ENCODE data around the gene FLII. TPM values are rescaled to one million over a fixed set of nuclear protein-coding genes. Genes with fewer than 3 reads are reported as not detected.

The FLII gene
- total and polyA plus RNA-seq, 2 experiments from 2014 or later = 175 to 373 TPM

DNA sequence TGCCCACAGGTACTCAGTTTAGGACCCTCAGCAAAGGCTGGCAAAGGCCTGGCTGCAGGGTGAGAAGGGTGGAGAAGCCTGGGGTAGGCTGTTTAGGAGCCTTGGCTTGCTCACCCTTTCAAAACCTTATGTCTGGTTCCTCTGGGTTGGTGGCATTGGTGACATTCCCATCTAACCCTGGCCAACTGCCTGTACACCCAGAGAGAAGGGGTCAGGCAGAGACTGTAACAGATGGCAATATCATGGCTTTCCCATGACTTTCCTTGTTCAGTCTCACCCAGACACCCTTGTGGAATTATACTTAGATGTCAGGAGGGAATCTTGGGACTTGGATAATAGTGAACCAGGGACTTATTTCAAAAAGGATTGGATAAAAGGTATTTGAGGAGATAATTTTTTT lies 51.6 kb downstream of the FLII start:
- H3K27me3 Mint-ChIP-seq (ENCODE audit: insufficient read depth, low read depth, poor library complexity) = no peaks in the 10 kb centered on the region
- Histone ChIP-seq H3K27ac (ENCODE audit: low read depth) (no peak overlapping the region), H3K36me3 (ENCODE audit: insufficient read depth) (peaks cover 25% of the 10 kb centered on the region; the same call in 1 of the 2 replicates), H3K79me2 (replicated peaks; ENCODE audit: insufficient read depth) (peaks cover 22% of the 10 kb centered on the region), H4K20me1 (replicated peaks; ENCODE audit: insufficient read depth) (peaks cover 26% of the 10 kb centered on the region; the same call in 1 of the 2 replicates), H3F3A (replicated peaks; ENCODE audit: low read depth) (0 out of 2 replicates have a peak, but pooled peaks cover 2% of the 10 kb centered on the region), H3K4me2 (no peak overlapping the region), H2AFZ (no peak overlapping the region), H3K4me3 (no peak overlapping the region), H3K4me1 (ENCODE audit: insufficient read depth) (no peaks in the 10 kb centered on the region), H3K27me3 (ENCODE audit: insufficient read depth) (no peaks in the 10 kb centered on the region), H3K9me2 (ENCODE audit: insufficient read depth) (no peaks in the 10 kb centered on the region)
- ATAC-seq = no peak
- peaks cover 4% of the 10 kb centered on the region; the same call in 2 of the 3 replicates for H3K4me1 Mint-ChIP-seq
- H3K9me3 Mint-ChIP-seq = no peaks in the 10 kb centered on the region
- peaks cover 44% of the 10 kb centered on the region for H3K36me3 Mint-ChIP-seq (ENCODE audit: low read depth)
- H3K4me3 Mint-ChIP-seq = no peak overlapping the region
- DNase-seq (ENCODE audit: low spot score) = no peak
- no peak overlapping the region for H3K27ac Mint-ChIP-seq
- no peak for TF ChIP-seq NANOG (IDR thresholded peaks at IDR 0.05; ENCODE audit: borderline replicate concordance)
- no peak for TF ChIP-seq STAT1 (IDR thresholded peaks at IDR 0.05; ENCODE audit: unreplicated experiment)
- no peak for TF ChIP-seq ZNF331 (CRISPR knock-in tag; IDR thresholded peaks at IDR 0.05; ENCODE audit: low read depth)
- no peak for TF ChIP-seq REST (IDR thresholded peaks at IDR 0.05; ENCODE audit: unreplicated experiment)
- TF ChIP-seq EZH2 (IDR thresholded peaks at IDR 0.05; ENCODE audit: low read depth, unreplicated experiment) = no peak
- no peak for TF ChIP-seq ETS1 (IDR thresholded peaks at IDR 0.05)
- no peak for TF ChIP-seq JUNB (IDR thresholded peaks at IDR 0.05; ENCODE audit: unreplicated experiment)
- no peak for TF ChIP-seq ZNF114 (CRISPR knock-in tag; IDR thresholded peaks at IDR 0.05)

GRCh38 chr17:18205861-18206260 lies 52.7 kb downstream of the FLII start:
- Histone ChIP-seq H3K4me2 (no peak overlapping the region), H3K4me1 (ENCODE audit: insufficient read depth) (no peaks in the 10 kb centered on the region), H3K4me3 (no peak overlapping the region), H3K36me3 (ENCODE audit: insufficient read depth) (peaks cover 25% of the 10 kb centered on the region; the same call in 1 of the 2 replicates), H2AFZ (no peak overlapping the region), H3K27me3 (ENCODE audit: insufficient read depth) (no peaks in the 10 kb centered on the region), H3K9me2 (ENCODE audit: insufficient read depth) (no peaks in the 10 kb centered on the region), H3K79me2 (replicated peaks; ENCODE audit: insufficient read depth) (peaks cover 33% of the 10 kb centered on the region), H3F3A (replicated peaks; ENCODE audit: low read depth) (0 out of 2 replicates have a peak, but pooled peaks cover 2% of the 10 kb centered on the region), H3K27ac (ENCODE audit: low read depth) (no peak overlapping the region), H4K20me1 (replicated peaks; ENCODE audit: insufficient read depth) (peaks cover 31% of the 10 kb centered on the region; the same call in 1 of the 2 replicates)
- Mint-ChIP-seq H3K27me3 (ENCODE audit: insufficient read depth, low read depth, poor library complexity) (peaks cover 2% of the 10 kb centered on the region), H3K4me1 (peaks cover 4% of the 10 kb centered on the region; the same call in 2 of the 3 replicates), H3K9me3 (no peaks in the 10 kb centered on the region), H3K36me3 (ENCODE audit: low read depth) (peaks cover 46% of the 10 kb centered on the region), H3K27ac (no peak overlapping the region; the same call in 1 of the 2 replicates), H3K4me3 (no peak overlapping the region)
- DNase-seq (ENCODE audit: low spot score) (no peak), ATAC-seq (no peak)
- TF ChIP-seq EZH2phosphoT487 (IDR thresholded peaks at IDR 0.05; ENCODE audit: unreplicated experiment) = no peak
- no peak for TF ChIP-seq CREB1 (CRISPR knock-in tag; IDR thresholded peaks at IDR 0.05; ENCODE audit: low read depth)
- no peak for TF ChIP-seq POLR2AphosphoS5 (IDR thresholded peaks at IDR 0.05; ENCODE audit: low read depth)
- TF ChIP-seq NANOG (IDR thresholded peaks at IDR 0.05; ENCODE audit: borderline replicate concordance) = no peak
- TF ChIP-seq, protein P1, sequence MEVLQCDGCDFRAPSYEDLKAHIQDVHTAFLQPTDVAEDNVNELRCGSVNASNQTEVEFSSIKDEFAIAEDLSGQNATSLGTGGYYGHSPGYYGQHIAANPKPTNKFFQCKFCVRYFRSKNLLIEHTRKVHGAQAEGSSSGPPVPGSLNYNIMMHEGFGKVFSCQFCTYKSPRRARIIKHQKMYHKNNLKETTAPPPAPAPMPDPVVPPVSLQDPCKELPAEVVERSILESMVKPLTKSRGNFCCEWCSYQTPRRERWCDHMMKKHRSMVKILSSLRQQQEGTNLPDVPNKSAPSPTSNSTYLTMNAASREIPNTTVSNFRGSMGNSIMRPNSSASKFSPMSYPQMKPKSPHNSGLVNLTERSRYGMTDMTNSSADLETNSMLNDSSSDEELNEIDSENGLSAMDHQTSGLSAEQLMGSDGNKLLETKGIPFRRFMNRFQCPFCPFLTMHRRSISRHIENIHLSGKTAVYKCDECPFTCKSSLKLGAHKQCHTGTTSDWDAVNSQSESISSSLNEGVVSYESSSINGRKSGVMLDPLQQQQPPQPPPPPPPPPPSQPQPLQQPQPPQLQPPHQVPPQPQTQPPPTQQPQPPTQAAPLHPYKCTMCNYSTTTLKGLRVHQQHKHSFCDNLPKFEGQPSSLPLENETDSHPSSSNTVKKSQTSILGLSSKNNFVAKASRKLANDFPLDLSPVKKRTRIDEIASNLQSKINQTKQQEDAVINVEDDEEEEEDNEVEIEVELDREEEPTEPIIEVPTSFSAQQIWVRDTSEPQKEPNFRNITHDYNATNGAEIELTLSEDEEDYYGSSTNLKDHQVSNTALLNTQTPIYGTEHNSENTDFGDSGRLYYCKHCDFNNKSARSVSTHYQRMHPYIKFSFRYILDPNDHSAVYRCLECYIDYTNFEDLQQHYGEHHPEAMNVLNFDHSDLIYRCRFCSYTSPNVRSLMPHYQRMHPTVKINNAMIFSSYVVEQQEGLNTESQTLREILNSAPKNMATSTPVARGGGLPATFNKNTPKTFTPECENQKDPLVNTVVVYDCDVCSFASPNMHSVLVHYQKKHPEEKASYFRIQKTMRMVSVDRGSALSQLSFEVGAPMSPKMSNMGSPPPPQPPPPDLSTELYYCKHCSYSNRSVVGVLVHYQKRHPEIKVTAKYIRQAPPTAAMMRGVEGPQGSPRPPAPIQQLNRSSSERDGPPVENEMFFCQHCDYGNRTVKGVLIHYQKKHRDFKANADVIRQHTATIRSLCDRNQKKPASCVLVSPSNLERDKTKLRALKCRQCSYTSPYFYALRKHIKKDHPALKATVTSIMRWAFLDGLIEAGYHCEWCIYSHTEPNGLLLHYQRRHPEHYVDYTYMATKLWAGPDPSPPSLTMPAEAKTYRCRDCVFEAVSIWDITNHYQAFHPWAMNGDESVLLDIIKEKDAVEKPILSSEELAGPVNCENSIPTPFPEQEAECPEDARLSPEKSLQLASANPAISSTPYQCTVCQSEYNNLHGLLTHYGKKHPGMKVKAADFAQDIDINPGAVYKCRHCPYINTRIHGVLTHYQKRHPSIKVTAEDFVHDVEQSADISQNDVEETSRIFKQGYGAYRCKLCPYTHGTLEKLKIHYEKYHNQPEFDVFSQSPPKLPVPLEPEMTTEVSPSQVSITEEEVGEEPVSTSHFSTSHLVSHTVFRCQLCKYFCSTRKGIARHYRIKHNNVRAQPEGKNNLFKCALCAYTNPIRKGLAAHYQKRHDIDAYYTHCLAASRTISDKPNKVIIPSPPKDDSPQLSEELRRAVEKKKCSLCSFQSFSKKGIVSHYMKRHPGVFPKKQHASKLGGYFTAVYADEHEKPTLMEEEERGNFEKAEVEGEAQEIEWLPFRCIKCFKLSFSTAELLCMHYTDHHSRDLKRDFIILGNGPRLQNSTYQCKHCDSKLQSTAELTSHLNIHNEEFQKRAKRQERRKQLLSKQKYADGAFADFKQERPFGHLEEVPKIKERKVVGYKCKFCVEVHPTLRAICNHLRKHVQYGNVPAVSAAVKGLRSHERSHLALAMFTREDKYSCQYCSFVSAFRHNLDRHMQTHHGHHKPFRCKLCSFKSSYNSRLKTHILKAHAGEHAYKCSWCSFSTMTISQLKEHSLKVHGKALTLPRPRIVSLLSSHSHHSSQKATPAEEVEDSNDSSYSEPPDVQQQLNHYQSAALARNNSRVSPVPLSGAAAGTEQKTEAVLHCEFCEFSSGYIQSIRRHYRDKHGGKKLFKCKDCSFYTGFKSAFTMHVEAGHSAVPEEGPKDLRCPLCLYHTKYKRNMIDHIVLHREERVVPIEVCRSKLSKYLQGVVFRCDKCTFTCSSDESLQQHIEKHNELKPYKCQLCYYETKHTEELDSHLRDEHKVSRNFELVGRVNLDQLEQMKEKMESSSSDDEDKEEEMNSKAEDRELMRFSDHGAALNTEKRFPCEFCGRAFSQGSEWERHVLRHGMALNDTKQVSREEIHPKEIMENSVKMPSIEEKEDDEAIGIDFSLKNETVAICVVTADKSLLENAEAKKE (CRISPR knock-in tag; IDR thresholded peaks at IDR 0.05) = no peak
